BJ (cell line): ENCODE data around the gene FHL1. TPM values are rescaled to one million over a fixed set of nuclear protein-coding genes. Genes with fewer than 3 reads are reported as not detected.

Source experiments
- CTCF ChIA-PET: fragments of 350-600 bp; formaldehyde crosslinking; extraction: SDS; loops from one replicate; lab custom pipeline; 2021; ENCODE audit warnings: antibody characterized with exemption, inconsistent platforms; lab: Yijun Ruan, JAX
- POLR2A ChIA-PET: fragments of 300-600 bp; sonication (Branson Sonifier 250); formaldehyde crosslinking; extraction: SDS; loops from one replicate; lab custom pipeline; 2021; ENCODE audit warnings: antibody characterized with exemption; lab: Charles Lee
- DNase-seq: peaks from one replicate; pipeline ENCODE4 v3.0.0-alpha.2; 2011; ENCODE audit warnings: low read depth
- H3K27me3 ChIP-seq: 2 replicates; pipeline ENCODE4 v1.6.0; 2011; ENCODE audit warnings: low read length; ENCODE audit not compliant: control insufficient read depth, insufficient read depth
- H3K36me3 ChIP-seq: 2 replicates; pipeline ENCODE4 v1.5.1; 2011; ENCODE audit warnings: low read length; ENCODE audit not compliant: control insufficient read depth, insufficient read depth
- H3K4me3 ChIP-seq: 2 replicates; pipeline ENCODE4 v1.5.1; 2011; ENCODE audit warnings: low read depth, mild to moderate bottlenecking, control low read depth, low read length
- CTCF ChIP-seq: IDR thresholded peaks from 2 replicates; pipeline ENCODE4 v1.5.1; 2011; ENCODE audit warnings: low read depth, mild to moderate bottlenecking, control low read depth, inconsistent platforms, low read length, moderate library complexity; ENCODE audit not compliant: insufficient read depth
- polyA plus RNA-seq: library from polyadenylated mRNA; depleted of rRNA; stranded (reverse); fragments of >200 nt; gene quantifications from 2 replicates; pipeline ENCODE4 v1.2.3, GENCODE V29; 2011

The FHL1 gene
- polyA plus RNA-seq, 1 experiment, result 1,251 TPM

- ChIA-PET CTCF (interaction anchor here (1.0 kb wide), 1 partner anchor 45 kb away, joined by 3 read pairs; no protein-coding TSS in a partner anchor), POLR2A (no interaction called here)
- no peak for TF ChIP-seq CTCF
- Histone ChIP-seq H3K4me3 (no peak overlapping the region), H3K27me3 (no peaks in the 10 kb centered on the region), H3K36me3 (no peaks in the 10 kb centered on the region)
- no peak for DNase-seq
These were observed 35.0 kb upstream of the FHL1 start for GRCh38 chrX:136112286-136112685.

GRCh38 chrX:136112778-136113177 is 34.6 kb upstream of the FHL1 start:
- CTCF ChIA-PET, result no interaction called here

GRCh38 chrX:136115126-136115903 is 32.0 kb upstream of the FHL1 start:
- Histone ChIP-seq H3K36me3 (no peaks in the 10 kb centered on the region), H3K4me3 (no peak overlapping the region), H3K27me3 (0 out of 2 replicates have a peak, but pooled peaks cover 1% of the 10 kb centered on the region)
- CTCF ChIA-PET, result no interaction called here
- POLR2A ChIA-PET, result no interaction called here
- TF ChIP-seq CTCF, result no peak
- no peak for DNase-seq

More at GRCh38 chrX:136112778-136113177, 34.6 kb upstream of the FHL1 start:
- DNase-seq, result no peak
- POLR2A ChIA-PET, result no interaction called here
- no peak for TF ChIP-seq CTCF
- H3K27me3 ChIP-seq, result no peaks in the 10 kb centered on the region
- no peak overlapping the region for H3K4me3 ChIP-seq
- H3K36me3 ChIP-seq, result no peaks in the 10 kb centered on the region

- Histone ChIP-seq H3K27me3 (0 out of 2 replicates have a peak, but pooled peaks cover 1% of the 10 kb centered on the region), H3K4me3 (no peak overlapping the region), H3K36me3 (no peaks in the 10 kb centered on the region)
- TF ChIP-seq CTCF, result no peak
- CTCF ChIA-PET, result no interaction called here
- POLR2A ChIA-PET, result no interaction called here
- DNase-seq, result no peak
These were observed 31.4 kb upstream of the FHL1 start for GRCh38 chrX:136115904-136116297.

- Histone ChIP-seq H3K36me3 (no peaks in the 10 kb centered on the region), H3K4me3 (no peak overlapping the region), H3K27me3 (peaks cover 1% of the 10 kb centered on the region; the same call in 1 of the 2 replicates)
- ChIA-PET POLR2A (no interaction called here), CTCF (no interaction called here)
- no peak for TF ChIP-seq CTCF
- no peak for DNase-seq
These were observed 25.5 kb upstream of the FHL1 start for GRCh38 chrX:136121788-136122187.
